HEK293 (cell line): ENCODE measurements around the gene DISC1.

Experiments
- CTCF ChIA-PET: fragments of 350-600 bp; formaldehyde crosslinking; extraction: SDS; loops from one replicate; lab custom pipeline; 2021; ENCODE audit warnings: antibody characterized with exemption; lab: Yijun Ruan, JAX
- POLR2A ChIA-PET: fragments of 300-600 bp; formaldehyde crosslinking; extraction: SDS; loops from one replicate; lab custom pipeline; 2020; ENCODE audit warnings: antibody characterized with exemption, inconsistent platforms; lab: Yijun Ruan, JAX
- H3K27ac ChIP-seq: fragments of 200-500 bp; sonication (Bioruptor generic); 2 replicates; pipeline ENCODE4 v1.5.1; 2014; ENCODE audit warnings: low read depth, low read length, control low read depth, inconsistent platforms; ENCODE audit errors: extremely low read depth
- H3K36me3 ChIP-seq, 2 experiments: fragments of 200-500 bp in 1 of 2; sonication (Bioruptor generic) in 1 of 2; 1 replicate in 1 of 2; 2 replicates in 1 of 2; pipeline ENCODE4 v1.5.1; 2014 to 2017; ENCODE audit warnings: inconsistent platforms in 2 of 2, low read length in 2 of 2; ENCODE audit not compliant: control insufficient read depth in 2 of 2, insufficient read depth in 1 of 2
- H3K4me1 ChIP-seq: fragments of 200-500 bp; sonication (Bioruptor generic); 2 replicates; pipeline ENCODE4 v1.5.1; 2014; ENCODE audit warnings: mild to moderate bottlenecking, low read length, inconsistent platforms; ENCODE audit not compliant: control insufficient read depth, insufficient read depth
- H3K4me3 ChIP-seq: 2 replicates; pipeline ENCODE4 v1.5.1; 2011; ENCODE audit warnings: low read depth, mild to moderate bottlenecking, control low read depth, low read length, moderate library complexity
- H3K9me3 ChIP-seq: fragments of 200-500 bp; sonication (Bioruptor generic); 2 replicates; pipeline ENCODE4 v1.5.1; 2014; ENCODE audit warnings: low read depth, low read length, inconsistent platforms; ENCODE audit not compliant: control insufficient read depth, insufficient read depth
- KLF10 ChIP-seq: fragments of 450-650 bp; IDR thresholded peaks from 2 replicates; pipeline ENCODE4 v1.5.1; 2018; ENCODE audit warnings: missing biosample characterization, mild to moderate bottlenecking, missing genetic modification characterization
- KLF8 ChIP-seq: fragments of 450-650 bp; formaldehyde crosslinking; IDR thresholded peaks from 2 replicates; pipeline ENCODE4 v1.5.1; 2016; ENCODE audit warnings: missing biosample characterization, missing genetic modification characterization
- OSR2 ChIP-seq: fragments of 450-650 bp; formaldehyde crosslinking; IDR thresholded peaks from 2 replicates; pipeline ENCODE4 v1.5.1; 2016; ENCODE audit warnings: missing biosample characterization, missing genetic modification characterization
- SP2 ChIP-seq: fragments of 450-650 bp; formaldehyde crosslinking; IDR thresholded peaks from 2 replicates; pipeline ENCODE4 v1.5.1; 2016; ENCODE audit warnings: missing biosample characterization, missing genetic modification characterization
- ZFP37 ChIP-seq: fragments of 450-650 bp; formaldehyde crosslinking; IDR thresholded peaks from 2 replicates; pipeline ENCODE4 v1.5.1; 2016; ENCODE audit warnings: missing biosample characterization, missing genetic modification characterization
- ZFP69B ChIP-seq: fragments of 450-650 bp; formaldehyde crosslinking; IDR thresholded peaks from 2 replicates; pipeline ENCODE4 v1.5.1; 2016; ENCODE audit warnings: missing biosample characterization, missing genetic modification characterization
- ZNF155 ChIP-seq: fragments of 450-650 bp; formaldehyde crosslinking; IDR thresholded peaks from 2 replicates; pipeline ENCODE4 v1.5.1; 2016; ENCODE audit warnings: missing biosample characterization, missing genetic modification characterization
- ZNF184 ChIP-seq: fragments of 450-650 bp; IDR thresholded peaks from 2 replicates; pipeline ENCODE4 v1.5.1; 2018; ENCODE audit warnings: missing biosample characterization, mild to moderate bottlenecking, missing genetic modification characterization
- ZNF202 ChIP-seq: fragments of 450-650 bp; formaldehyde crosslinking; IDR thresholded peaks from 2 replicates; pipeline ENCODE4 v1.5.1; 2016; ENCODE audit warnings: missing biosample characterization, missing genetic modification characterization, borderline replicate concordance
- ZNF404 ChIP-seq: fragments of 450-650 bp; formaldehyde crosslinking; IDR thresholded peaks from 2 replicates; pipeline ENCODE4 v1.5.1; 2017; ENCODE audit warnings: missing biosample characterization, missing genetic modification characterization
- ZNF544 ChIP-seq: fragments of 450-650 bp; formaldehyde crosslinking; IDR thresholded peaks from 2 replicates; pipeline ENCODE4 v1.5.0; 2017; ENCODE audit warnings: missing biosample characterization, missing genetic modification characterization
- ZNF555 ChIP-seq: fragments of 450-650 bp; formaldehyde crosslinking; conservative IDR thresholded peaks from 2 replicates; pipeline ENCODE4 v1.5.1; 2017; ENCODE audit warnings: missing biosample characterization, mild to moderate bottlenecking, missing genetic modification characterization, inconsistent platforms
- ZNF664 ChIP-seq: fragments of 450-650 bp; formaldehyde crosslinking; IDR thresholded peaks from 2 replicates; pipeline ENCODE4 v1.5.1; 2016; ENCODE audit warnings: missing biosample characterization, missing genetic modification characterization
- ZSCAN23 ChIP-seq: fragments of 450-650 bp; formaldehyde crosslinking; IDR thresholded peaks from 2 replicates; pipeline ENCODE4 v1.5.1; 2016; ENCODE audit warnings: missing biosample characterization, missing genetic modification characterization
- TF ChIP-seq, protein P1 (sequence below): fragments of 450-650 bp; formaldehyde crosslinking; IDR thresholded peaks from 2 replicates; pipeline ENCODE4 v1.5.1; 2016; ENCODE audit warnings: missing biosample characterization, missing genetic modification characterization
- TF ChIP-seq, protein P2 (sequence below): fragments of 450-650 bp; formaldehyde crosslinking; optimal IDR thresholded peaks from 2 replicates; pipeline ENCODE3; 2016; ENCODE audit warnings: missing biosample characterization, mild to moderate bottlenecking, missing genetic modification characterization
- TF ChIP-seq, protein P3 (sequence below): fragments of 450-650 bp; formaldehyde crosslinking; IDR thresholded peaks from 2 replicates; pipeline ENCODE4 v1.5.1; 2016; ENCODE audit warnings: missing biosample characterization, missing genetic modification characterization

Gene DISC1

DNA sequence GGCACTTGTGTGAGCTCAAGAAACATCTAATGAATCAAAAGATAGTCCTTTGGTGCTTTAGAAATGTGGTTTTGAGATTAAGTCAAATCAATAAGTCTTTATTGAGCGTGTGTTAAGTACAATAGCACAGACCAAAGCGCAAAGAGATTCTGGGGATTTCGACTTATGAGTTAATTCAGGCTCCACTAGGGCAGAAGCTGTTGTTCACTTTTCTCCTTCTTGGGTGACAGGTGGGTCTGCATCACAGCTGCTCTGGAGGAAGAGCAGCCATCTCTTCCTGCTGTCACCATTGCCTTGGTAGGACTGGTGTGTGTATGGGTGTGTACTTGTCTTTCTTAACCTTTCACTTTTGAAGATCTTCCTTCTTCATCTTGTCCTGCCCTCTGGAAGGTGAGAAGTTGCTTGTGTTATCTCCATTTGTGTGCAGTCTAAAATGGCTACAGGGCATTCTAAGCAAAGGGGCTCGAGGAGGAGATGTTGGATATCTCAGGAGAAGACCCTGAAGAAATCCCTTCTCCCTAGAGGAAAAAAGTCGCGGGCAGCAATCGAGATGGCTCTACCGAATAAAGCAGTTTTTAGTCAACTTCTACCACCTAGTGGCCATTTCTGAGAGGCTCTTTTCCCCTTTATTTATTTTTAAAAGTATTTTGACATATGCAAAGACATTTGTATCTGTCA, 22.9 kb upstream of the DISC1 start (continued):
- TF ChIP-seq, protein P1, sequence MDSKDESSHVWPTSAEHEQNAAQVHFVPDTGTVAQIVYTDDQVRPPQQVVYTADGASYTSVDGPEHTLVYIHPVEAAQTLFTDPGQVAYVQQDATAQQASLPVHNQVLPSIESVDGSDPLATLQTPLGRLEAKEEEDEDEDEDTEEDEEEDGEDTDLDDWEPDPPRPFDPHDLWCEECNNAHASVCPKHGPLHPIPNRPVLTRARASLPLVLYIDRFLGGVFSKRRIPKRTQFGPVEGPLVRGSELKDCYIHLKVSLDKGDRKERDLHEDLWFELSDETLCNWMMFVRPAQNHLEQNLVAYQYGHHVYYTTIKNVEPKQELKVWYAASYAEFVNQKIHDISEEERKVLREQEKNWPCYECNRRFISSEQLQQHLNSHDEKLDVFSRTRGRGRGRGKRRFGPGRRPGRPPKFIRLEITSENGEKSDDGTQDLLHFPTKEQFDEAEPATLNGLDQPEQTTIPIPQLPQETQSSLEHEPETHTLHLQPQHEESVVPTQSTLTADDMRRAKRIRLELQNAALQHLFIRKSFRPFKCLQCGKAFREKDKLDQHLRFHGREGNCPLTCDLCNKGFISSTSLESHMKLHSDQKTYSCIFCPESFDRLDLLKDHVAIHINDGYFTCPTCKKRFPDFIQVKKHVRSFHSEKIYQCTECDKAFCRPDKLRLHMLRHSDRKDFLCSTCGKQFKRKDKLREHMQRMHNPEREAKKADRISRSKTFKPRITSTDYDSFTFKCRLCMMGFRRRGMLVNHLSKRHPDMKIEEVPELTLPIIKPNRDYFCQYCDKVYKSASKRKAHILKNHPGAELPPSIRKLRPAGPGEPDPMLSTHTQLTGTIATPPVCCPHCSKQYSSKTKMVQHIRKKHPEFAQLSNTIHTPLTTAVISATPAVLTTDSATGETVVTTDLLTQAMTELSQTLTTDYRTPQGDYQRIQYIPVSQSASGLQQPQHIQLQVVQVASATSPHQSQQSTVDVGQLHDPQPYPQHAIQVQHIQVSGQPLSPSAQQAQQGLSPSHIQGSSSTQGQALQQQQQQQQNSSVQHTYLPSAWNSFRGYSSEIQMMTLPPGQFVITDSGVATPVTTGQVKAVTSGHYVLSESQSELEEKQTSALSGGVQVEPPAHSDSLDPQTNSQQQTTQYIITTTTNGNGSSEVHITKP (tag by site-specific recombination) = peak; percentile 75
- TF ChIP-seq ZSCAN23 (tag by site-specific recombination) (no peak), ZFP37 (tag by site-specific recombination) (no peak), ZNF555 (tag by site-specific recombination) (no peak), ZFP69B (tag by site-specific recombination) (no peak), ZNF404 (tag by site-specific recombination) (no peak), KLF8 (tag by site-specific recombination) (peak; percentile 37; the same call in 1 of the 2 replicates), OSR2 (no peak), ZNF202 (tag by site-specific recombination) (no peak), ZNF155 (no peak)
- TF ChIP-seq, protein P2, sequence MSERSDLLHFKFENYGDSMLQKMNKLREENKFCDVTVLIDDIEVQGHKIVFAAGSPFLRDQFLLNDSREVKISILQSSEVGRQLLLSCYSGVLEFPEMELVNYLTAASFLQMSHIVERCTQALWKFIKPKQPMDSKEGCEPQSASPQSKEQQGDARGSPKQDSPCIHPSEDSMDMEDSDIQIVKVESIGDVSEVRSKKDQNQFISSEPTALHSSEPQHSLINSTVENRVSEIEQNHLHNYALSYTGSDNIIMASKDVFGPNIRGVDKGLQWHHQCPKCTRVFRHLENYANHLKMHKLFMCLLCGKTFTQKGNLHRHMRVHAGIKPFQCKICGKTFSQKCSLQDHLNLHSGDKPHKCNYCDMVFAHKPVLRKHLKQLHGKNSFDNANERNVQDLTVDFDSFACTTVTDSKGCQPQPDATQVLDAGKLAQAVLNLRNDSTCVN = no peak
- TF ChIP-seq, protein P3, sequence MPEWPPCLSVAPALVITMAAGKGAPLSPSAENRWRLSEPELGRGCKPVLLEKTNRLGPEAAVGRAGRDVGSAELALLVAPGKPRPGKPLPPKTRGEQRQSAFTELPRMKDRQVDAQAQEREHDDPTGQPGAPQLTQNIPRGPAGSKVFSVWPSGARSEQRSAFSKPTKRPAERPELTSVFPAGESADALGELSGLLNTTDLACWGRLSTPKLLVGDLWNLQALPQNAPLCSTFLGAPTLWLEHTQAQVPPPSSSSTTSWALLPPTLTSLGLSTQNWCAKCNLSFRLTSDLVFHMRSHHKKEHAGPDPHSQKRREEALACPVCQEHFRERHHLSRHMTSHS = no peak

DNA sequence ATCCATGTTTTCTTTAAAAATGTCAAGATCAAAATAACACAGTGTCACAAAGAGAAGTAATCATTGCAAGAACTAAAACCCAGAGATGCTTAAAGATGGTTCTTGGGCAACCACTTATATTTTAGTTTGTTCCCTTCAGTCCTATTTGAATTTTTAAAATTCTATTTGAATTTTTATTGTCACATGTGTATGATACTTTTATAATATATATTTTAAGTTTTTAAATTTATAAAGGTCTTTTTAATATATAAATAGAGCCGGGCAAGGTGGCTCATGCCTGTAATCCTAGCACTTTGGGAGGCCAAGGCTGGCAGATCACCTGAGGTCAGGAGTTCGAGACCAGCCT, 22.3 kb upstream of the DISC1 start:
- H3K4me1 ChIP-seq = peaks cover 26% of the 10 kb centered on the region; the same call in 1 of the 2 replicates
- H3K4me3 ChIP-seq = no peak overlapping the region
- TF ChIP-seq KLF10 (peak; percentile 31; the same call in 1 of the 2 replicates), ZNF544 (no peak)
- H3K27ac ChIP-seq = no peak overlapping the region
- CTCF ChIA-PET = interaction anchor here (1.1 to 6.1 kb wide), 6 partner anchors 13 to 247 kb away, joined by 3 to 50 read pairs (median 6); no protein-coding TSS in a partner anchor
- POLR2A ChIA-PET = no interaction called here
- no peaks in the 10 kb centered on the region for H3K9me3 ChIP-seq
- no peaks in the 10 kb centered on the region for H3K36me3 ChIP-seq

DNA sequence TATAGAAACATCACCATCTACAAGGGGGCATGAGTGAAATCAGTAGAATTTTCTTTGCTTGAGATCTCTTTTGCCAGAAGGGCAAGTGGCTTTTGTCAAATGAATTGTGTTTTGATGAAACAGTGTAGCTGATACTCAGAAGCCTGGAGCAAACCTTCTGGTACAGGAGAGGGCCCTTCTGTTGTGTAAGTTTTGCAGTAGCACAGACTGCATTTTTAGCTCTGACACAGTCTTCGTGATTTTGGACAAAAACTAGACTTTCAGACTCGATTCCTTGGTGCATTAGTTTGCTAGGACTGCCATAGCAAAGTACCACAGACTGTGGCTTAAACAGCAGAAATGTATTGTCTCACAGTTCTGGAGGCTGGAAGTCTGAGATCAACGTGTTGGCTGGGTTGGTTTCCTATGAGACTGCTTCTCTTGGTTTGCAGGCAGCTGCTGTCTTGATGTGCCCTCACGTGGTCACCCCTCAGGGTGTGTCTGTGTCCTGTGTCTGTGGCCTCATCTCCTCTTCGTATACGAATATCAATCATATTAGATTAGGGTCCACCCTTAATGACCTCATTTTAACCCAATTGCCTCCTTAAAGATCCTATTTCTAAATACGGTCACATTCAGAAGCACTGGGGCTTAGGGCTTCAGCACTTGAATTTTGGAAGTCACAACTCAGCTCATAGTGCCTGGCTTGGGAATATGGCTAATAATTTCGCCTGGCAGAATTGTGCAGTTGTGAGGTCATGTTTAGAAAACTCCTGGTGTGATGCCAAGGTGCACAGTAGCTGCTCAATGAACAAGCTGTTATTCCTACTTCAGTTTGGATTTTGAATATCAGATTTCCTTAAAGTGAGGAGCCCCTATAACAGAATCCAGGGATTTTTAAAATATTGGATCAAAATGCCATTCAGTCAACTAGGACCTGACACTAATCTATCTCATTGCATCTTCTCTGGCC, 21.2 kb upstream of the DISC1 start:
- Histone ChIP-seq H3K36me3 (no peaks in the 10 kb centered on the region), H3K9me3 (no peaks in the 10 kb centered on the region), H3K4me1 (peaks cover 26% of the 10 kb centered on the region; the same call in 1 of the 2 replicates), H3K4me3 (no peak overlapping the region)
- POLR2A ChIA-PET = interaction anchor here (1.2 to 1.3 kb wide), 2 partner anchors 20 to 244 kb away, joined by 3 read pairs; no protein-coding TSS in a partner anchor
- TF ChIP-seq ZNF664 (tag by site-specific recombination) = peak; percentile 90
- TF ChIP-seq ZNF184 (tag by site-specific recombination) = no peak
- no peak for TF ChIP-seq SP2
- TF ChIP-seq, all 188 proteins: peak for 1
- H3K27ac ChIP-seq = no peak overlapping the region
- CTCF ChIA-PET = interaction anchor here (0.7 to 3.0 kb wide), 15 partner anchors 11 to 611 kb away, joined by 3 to 16 read pairs (median 4); no protein-coding TSS in a partner anchor
